SU-DHL-6 (cell line): ENCODE results near the gene DCDC2C.
"Not testable (repeated sequence)": the region's sequence is repeated elsewhere in the genome, so short reads cannot be mapped to it uniquely, and the experiment has no call there.

Source experiments
- EZH2phosphoT487 ChIP-seq: fragments of 200-600 bp; sonication (generic), shearing (Covaris generic); conservative IDR thresholded peaks from 2 replicates; pipeline ENCODE4 v1.6.1; 2018; ENCODE audit warnings: mild to moderate bottlenecking, antibody characterized with exemption, low read length, moderate library complexity, mixed read lengths
- TF ChIP-seq, protein P1 (sequence below): fragments of 200-600 bp; sonication (generic); IDR thresholded peaks from one replicate; pipeline ENCODE4 v1.5.1; 2017; ENCODE audit warnings: antibody characterized with exemption, mild to moderate bottlenecking, low read length, moderate library complexity; ENCODE audit not compliant: insufficient read depth, poor library complexity, severe bottlenecking

DNA sequence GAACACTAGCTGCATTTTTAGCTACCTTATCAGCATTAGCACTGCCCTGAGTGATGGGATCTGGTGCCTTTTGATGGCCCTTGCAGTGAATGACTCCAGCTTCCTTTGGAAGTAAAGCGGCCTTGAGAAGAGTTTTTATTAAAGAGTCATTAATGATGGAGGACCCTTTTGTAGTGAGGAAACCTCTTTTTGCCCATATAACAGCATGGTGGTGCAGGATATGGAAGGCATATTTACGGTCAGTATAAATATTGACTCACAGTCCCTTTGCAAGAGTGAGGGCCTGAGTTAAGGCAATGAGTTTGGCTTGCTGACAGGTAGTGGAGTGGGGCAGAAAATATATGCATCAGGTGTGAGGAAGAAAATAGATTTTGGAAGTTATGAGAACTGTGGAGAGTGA lies 113.8 kb downstream of the DCDC2C start:
- TF ChIP-seq, protein P1, sequence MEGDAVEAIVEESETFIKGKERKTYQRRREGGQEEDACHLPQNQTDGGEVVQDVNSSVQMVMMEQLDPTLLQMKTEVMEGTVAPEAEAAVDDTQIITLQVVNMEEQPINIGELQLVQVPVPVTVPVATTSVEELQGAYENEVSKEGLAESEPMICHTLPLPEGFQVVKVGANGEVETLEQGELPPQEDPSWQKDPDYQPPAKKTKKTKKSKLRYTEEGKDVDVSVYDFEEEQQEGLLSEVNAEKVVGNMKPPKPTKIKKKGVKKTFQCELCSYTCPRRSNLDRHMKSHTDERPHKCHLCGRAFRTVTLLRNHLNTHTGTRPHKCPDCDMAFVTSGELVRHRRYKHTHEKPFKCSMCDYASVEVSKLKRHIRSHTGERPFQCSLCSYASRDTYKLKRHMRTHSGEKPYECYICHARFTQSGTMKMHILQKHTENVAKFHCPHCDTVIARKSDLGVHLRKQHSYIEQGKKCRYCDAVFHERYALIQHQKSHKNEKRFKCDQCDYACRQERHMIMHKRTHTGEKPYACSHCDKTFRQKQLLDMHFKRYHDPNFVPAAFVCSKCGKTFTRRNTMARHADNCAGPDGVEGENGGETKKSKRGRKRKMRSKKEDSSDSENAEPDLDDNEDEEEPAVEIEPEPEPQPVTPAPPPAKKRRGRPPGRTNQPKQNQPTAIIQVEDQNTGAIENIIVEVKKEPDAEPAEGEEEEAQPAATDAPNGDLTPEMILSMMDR = not testable (repeated sequence)
- not testable (repeated sequence) for TF ChIP-seq EZH2phosphoT487
